ENCODE measurements around the gene TBCE.

DNA sequence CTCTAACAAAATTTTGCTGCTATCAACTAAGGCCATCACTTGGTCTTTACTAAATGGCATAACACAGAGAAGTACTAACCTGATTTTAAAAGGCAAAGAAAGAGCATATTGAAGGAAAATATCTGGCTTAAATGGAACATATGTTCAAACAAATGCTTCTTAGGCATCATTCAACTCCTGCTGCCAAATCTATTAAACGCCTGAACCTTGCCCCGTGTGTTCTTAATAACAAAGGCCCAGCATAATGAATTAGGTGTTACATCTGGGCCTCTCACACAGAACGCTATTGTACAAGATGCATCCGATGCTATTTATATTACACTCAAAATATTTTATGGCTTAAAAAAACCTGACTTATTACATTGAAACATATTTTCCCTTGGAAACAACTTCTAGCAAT, 88.6 kb downstream of the TBCE start:
- TF ChIP-seq CTCF (IDR thresholded peaks at IDR 0.05; ENCODE audit: insufficient read depth, low read depth, low read length) (no peak), EZH2 (IDR thresholded peaks at IDR 0.05; ENCODE audit: insufficient read depth, low read length) (no peak)

Measured in astrocyte (in vitro differentiated cells and primary cell).